GM13976 (cell line): ENCODE data around the gene OVOL1.
"Not testable (repeated sequence)": the region's sequence is repeated elsewhere in the genome, so short reads cannot be mapped to it uniquely, and the experiment has no call there.

Experiments used
- DNase-seq: peaks from one replicate; pipeline ENCODE4 v3.0.0; 2012; ENCODE audit warnings: low spot score
- in situ Hi-C: fragments of 300-500 bp; cut with MboI; formaldehyde crosslinking; loops from one replicate; pipeline ENCODE4 v1.12.0; 2022; ENCODE audit warnings: low sequenced_read_pairs, mixed read lengths, inconsistent platforms; ENCODE audit not compliant: unreplicated experiment
- TF ChIP-seq, protein P1 (sequence below): IDR thresholded peaks from 2 replicates; pipeline ENCODE4 v1.5.1; 2012; ENCODE audit warnings: borderline replicate concordance, mild to moderate bottlenecking; ENCODE audit not compliant: insufficient read depth; ENCODE audit errors: extremely low read depth, missing control alignments, control extremely low read depth

The OVOL1 gene

DNA sequence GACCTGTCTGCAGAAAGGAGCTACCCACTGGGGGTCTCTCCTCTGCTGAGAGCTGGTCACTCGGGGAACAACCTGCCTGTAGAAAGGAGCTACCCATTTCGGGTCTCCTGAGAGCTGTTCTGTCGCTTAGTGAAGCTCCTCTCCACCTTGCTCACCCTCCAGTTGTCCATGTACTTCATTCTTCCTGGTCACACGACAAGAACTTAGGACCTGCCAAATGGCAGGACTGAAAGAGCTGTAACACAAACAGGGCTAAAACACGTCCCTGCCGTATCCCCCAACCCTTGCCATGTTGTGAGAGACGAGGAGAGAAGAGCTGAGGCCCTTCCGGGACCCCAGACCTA lies 42.2 kb upstream of the OVOL1 start:
- TF ChIP-seq, protein P1, sequence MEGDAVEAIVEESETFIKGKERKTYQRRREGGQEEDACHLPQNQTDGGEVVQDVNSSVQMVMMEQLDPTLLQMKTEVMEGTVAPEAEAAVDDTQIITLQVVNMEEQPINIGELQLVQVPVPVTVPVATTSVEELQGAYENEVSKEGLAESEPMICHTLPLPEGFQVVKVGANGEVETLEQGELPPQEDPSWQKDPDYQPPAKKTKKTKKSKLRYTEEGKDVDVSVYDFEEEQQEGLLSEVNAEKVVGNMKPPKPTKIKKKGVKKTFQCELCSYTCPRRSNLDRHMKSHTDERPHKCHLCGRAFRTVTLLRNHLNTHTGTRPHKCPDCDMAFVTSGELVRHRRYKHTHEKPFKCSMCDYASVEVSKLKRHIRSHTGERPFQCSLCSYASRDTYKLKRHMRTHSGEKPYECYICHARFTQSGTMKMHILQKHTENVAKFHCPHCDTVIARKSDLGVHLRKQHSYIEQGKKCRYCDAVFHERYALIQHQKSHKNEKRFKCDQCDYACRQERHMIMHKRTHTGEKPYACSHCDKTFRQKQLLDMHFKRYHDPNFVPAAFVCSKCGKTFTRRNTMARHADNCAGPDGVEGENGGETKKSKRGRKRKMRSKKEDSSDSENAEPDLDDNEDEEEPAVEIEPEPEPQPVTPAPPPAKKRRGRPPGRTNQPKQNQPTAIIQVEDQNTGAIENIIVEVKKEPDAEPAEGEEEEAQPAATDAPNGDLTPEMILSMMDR: no peak
- in situ Hi-C loops: no loop called here
- DNase-seq: no peak

DNA sequence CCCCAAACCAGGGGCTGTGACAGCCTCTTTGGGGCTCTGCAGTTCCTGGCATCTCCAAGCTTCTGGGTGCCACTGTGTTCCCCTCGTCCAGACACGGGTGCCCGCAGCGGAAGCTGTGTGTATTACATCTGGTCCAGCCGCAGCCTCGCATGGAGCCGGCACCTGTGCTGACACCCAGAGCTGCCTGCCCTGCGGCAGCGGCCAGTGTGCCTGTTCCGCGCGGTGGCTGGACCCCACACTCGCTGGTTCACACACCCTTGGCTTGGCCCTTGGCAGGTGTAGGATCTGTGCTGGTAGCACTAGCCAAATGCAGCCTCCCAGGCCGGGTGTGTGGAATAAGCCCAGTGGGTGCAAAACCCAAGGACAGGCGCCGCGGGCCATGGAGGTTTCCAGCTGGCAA lies 41.8 kb upstream of the OVOL1 start:
- DNase-seq: no peak
- in situ Hi-C loops: no loop called here
- TF ChIP-seq, protein P1: no peak

DNA sequence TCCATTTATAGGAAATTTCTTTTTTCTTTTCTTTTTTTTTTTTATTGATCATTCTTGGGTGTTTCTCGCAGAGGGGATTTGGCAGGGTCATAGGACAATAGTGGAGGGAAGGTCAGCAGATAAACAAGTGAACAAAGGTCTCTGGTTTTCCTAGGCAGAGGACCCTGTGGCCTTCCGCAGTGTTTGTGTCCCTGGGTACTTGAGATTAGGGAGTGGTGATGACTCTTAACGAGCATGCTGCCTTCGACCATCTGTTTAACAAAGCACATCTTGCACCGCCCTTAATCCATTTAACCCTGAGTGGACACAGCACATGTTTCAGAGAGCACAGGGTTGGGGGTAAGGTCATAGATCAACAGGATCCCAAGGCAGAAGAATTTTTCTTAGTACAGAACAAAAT lies 24.7 kb upstream of the OVOL1 start:
- in situ Hi-C loops, DNase-seq: not testable (repeated sequence)

DNA sequence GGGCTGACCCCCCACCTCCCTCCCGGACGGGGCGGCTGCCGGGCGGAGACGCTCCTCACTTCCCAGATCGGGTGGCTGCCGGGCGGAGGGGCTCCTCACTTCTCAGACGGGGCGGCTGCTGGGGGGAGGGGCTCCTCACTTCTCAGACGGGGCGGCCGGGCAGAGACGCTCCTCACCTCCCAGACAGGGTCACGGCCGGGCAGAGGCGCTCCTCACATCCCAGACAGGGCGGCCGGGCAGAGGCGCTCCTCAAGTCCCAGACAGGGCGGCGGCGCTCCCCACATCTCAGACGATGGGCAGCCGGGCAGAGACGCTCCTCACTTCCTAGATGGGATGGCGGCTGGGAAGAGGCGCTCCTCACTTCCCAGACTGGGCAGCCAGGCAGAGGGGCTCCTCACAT lies 24.0 kb upstream of the OVOL1 start:
- DNase-seq, in situ Hi-C loops: not testable (repeated sequence)

DNA sequence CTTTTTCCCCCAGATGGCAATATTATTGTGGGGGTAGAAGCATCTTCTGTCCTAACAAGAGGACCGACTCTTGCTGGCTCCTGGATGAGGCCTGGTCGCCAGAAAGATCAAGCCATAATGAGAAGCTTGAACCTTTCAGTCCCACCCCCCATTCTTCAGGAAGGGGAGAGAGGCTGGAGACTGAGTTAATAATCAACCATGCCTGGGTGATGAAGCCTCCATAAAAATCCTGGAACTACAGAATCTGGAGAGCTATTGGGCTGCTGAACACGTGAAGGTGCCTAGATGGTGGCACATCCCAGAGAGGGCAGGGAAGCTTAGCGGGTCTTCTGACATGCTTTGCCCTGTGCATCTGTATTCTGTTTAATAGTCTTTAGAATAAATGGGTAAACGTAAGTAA lies 22.4 kb upstream of the OVOL1 start:
- TF ChIP-seq, protein P1: no peak
- in situ Hi-C loops: no loop called here
- DNase-seq: no peak

DNA sequence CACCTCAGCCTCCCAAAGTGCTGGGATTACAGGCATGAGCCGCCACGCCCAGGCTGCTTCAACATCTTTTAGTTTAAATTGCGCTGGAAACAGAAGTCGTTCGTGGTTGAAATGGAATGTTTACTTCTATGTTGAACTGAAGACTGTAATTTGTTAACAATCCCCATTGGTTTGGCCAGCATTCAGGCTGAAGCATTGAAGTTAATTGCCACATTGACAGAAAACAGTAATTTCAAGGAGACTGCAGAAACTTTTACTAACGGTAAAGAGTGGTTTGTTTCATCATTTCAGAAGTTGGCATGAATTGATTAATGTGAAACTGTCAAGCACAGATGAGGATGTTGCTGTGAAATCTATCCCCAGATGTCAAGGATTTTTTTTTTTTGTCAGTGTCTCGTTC lies 20.3 kb upstream of the OVOL1 start:
- DNase-seq: no peak
- in situ Hi-C loops: no loop called here
- TF ChIP-seq, protein P1: no peak

DNA sequence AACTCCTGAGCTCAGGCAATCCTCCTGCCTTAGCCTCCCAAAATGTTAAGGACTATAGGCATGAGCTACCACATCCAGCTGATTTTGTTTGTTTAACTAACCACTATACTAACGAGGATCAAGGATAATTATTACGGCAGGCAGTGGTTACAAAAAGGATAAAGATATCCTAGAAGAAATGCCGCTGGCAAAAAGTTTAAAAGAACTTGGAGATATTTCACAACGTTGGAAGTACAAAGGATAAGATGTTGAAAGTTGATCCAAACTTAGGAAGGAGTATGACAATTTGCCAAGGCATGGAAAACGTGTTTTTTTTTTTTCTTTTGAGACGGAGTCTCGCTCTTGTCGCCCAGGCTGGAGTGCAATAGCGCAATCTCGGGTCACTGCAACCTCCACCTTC lies 19.5 kb upstream of the OVOL1 start:
- in situ Hi-C loops: no loop called here
- TF ChIP-seq, protein P1: no peak
- DNase-seq: no peak

DNA sequence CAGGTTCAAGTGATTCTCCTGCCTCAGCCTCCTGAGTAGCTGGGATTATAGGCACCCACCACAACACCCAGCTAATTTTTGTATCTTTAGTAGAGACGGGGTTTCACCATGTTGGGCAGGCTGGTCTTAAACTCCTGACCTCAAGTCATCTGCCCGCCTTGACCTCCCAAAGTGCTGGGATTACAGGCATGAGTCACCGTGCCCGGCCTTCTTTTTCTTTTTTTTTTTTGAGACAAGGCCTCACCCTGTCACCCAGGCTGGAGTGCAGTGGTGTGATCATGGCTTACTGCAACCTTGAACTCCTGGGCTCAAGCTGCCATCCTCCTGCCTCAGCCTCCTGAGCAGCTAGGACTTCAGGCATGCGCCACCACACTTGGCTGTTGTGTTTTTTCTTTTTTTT lies 19.1 kb upstream of the OVOL1 start:
- in situ Hi-C loops, DNase-seq: not testable (repeated sequence)
